Stimulated activated CD8-positive, alpha-beta memory T cell treated with anti-CD3 and anti-CD28 coated beads, Interleukin-4, amount 100 ng/mL, for 1 hour (primary cell): Measurements from ENCODE around the gene GASK1B.

ENCODE experiments used
- DNase-seq, 2 donors: peaks; one replicate each; pipeline ENCODE4 v3.0.0-alpha.2; 2020; ENCODE audit warnings: low read depth in 2 of 2, low spot score in 1 of 2

Gene GASK1B

DNA sequence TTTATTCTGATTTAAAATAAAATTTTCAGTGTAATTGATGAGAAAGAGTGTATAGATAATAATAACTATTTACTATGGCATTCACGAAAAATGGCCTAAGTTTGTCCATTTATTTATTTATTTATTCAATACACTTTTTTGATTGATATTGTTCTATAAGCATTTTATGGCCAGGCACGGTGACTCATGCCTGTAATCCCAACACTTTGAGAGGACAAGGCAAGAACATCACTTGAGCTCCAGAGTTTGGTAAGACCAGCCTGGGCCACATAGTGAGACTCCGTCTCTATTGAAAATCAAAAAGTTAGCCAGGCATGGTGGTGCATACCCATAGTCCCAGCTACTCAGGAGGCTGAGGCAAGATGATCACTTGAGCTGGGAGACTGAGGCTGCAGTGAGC, 25.7 kb downstream of the GASK1B start:
- no peak for DNase-seq

DNA sequence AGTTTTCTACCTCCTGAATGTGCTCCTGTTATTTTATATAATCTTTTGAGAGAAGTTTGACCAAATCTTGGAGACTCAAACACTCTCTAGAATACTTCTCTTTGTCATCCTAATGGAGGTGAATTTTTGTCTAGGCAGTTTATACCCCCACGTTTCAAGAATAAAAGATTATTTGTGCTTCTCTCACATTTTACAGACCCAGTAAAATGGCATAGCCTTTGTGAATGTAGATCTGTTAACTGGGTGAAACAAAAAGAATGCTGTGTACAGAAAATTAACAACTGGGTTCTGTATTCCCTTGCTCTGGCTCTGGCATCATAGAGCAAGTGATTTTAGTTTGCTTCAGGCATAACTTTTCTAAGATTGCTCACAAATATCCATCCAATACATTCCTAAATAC, 26.1 kb downstream of the GASK1B start:
- no peak for DNase-seq

- DNase-seq: no peak
These were observed 33.7 kb downstream of the GASK1B start for GRCh38 chr4:158139086-158139485.

DNA sequence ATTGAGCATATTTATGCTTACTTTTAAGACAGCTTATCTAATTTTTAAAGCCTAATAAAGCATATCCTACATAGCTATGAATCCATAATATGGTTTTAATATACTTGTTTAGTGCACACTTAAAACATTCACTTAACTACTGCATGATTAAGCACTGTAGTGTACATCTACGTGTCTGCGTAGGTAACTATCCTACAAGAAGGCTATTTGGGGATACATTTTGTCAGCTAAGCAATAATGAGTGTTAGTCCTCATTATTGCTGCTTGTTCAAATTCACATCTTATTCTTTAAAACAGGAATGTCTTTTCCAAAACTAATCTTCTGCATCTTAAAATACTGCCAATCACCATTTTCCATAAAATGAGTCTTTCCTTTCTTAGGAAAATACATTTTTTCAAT, 38.6 kb downstream of the GASK1B start:
- no peak for DNase-seq

GRCh38 chr4:158133551-158133950, 39.3 kb downstream of the GASK1B start:
- no peak for DNase-seq

DNA sequence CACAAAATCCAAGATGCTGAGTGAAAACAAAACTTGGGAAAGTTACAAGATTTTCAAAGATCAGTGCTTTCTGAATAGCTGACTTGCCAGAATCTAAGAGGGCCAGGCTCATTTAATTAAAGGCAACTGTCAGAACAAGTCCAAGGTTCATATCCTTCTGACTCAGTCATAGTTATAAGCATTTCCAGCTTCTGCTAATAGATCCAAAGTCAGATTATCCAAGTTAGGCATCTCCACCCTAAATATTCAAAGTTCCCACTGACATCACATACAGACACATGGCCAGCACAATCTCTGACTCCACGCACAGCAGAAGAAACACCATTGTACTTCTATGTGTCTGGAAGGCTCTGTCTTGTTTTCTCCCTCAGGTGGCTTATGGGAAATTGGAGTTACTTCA, 41.8 kb downstream of the GASK1B start:
- DNase-seq: no peak

DNA sequence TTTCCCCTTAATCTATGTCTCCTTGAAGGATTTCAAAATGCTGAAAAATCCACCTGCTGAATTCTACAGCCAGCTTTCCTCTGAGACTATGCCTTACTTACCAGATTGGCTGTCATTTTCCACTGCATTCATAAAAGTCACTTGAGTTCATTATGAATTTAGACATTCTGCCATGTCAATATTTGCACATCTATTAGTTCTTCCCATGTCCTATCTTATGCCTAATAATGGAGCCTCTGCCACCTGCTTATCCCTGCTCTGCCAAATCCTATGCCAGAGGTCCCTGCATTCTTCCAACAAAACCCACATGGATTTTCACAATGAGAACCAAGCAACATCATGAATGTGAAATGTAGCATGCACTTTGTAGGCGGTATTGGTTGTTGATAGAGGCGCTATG, 42.6 kb downstream of the GASK1B start:
- DNase-seq: no peak

GRCh38 chr4:158129694-158130093, 43.1 kb downstream of the GASK1B start:
- DNase-seq: no peak

GRCh38 chr4:158128540-158128939, 44.3 kb downstream of the GASK1B start:
- no peak for DNase-seq

GRCh38 chr4:158125310-158125709, 47.5 kb downstream of the GASK1B start:
- no peak for DNase-seq
